Smooth muscle cell (in vitro differentiated cells): ENCODE results near the gene GBX1. TPM values are rescaled to one million over a fixed set of nuclear protein-coding genes. Genes with fewer than 3 reads are reported as not detected.

Experiments used
- DNase-seq: peaks from one replicate; lab custom pipeline; 2025; ENCODE audit not compliant: unreplicated experiment; lab: John Stamatoyannopoulos, UW
- H2AFZ ChIP-seq: fragments of 200-600 bp; sonication (generic); 2 replicates; pipeline ENCODE4 v1.6.0; 2016; ENCODE audit warnings: antibody characterized with exemption, low read depth, mild to moderate bottlenecking
- H3F3A ChIP-seq: fragments of 200-600 bp; sonication (generic); 2 replicates; pipeline ENCODE4 v1.6.0; 2017; ENCODE audit warnings: antibody characterized with exemption, low read depth
- H3K27ac ChIP-seq: fragments of 200-600 bp; sonication (generic); 2 replicates; pipeline ENCODE4 v1.5.1; 2016; ENCODE audit warnings: low read depth, mild to moderate bottlenecking
- H3K27me3 ChIP-seq: fragments of 200-600 bp; sonication (generic); 2 replicates; pipeline ENCODE4 v1.6.1; 2016; ENCODE audit warnings: low read depth, mild to moderate bottlenecking
- H3K36me3 ChIP-seq: fragments of 200-600 bp; sonication (generic); 2 replicates; pipeline ENCODE4 v1.5.1; 2016; ENCODE audit warnings: low read depth
- H3K4me1 ChIP-seq: fragments of 200-600 bp; sonication (generic); 2 replicates; pipeline ENCODE4 v1.5.1; 2016; ENCODE audit warnings: low read depth
- H3K4me2 ChIP-seq: fragments of 200-600 bp; sonication (generic); 2 replicates; pipeline ENCODE4 v1.6.0; 2016; ENCODE audit warnings: mild to moderate bottlenecking
- H3K4me3 ChIP-seq: fragments of 200-600 bp; sonication (generic); 2 replicates; pipeline ENCODE4 v1.5.1; 2016; ENCODE audit warnings: mild to moderate bottlenecking
- H3K79me2 ChIP-seq: fragments of 200-600 bp; sonication (generic); 2 replicates; pipeline ENCODE4 v1.6.0; 2016; ENCODE audit warnings: low read depth, mild to moderate bottlenecking
- H3K9ac ChIP-seq: fragments of 200-600 bp; sonication (generic); 2 replicates; pipeline ENCODE4 v1.6.0; 2016; ENCODE audit warnings: low read depth
- H3K9me3 ChIP-seq: fragments of 200-600 bp; sonication (generic); replicated peaks from 2 replicates; pipeline ENCODE4 v1.5.1; 2016; ENCODE audit warnings: low read depth
- H4K20me1 ChIP-seq: fragments of 200-600 bp; sonication (generic); 2 replicates; pipeline ENCODE4 v1.6.0; 2016; ENCODE audit warnings: low read depth
- WGBS: methylation state at CpG from one replicate; pipeline ENCODE4 v1.1.7; 2016; ENCODE audit warnings: low lambda C conversion rate; 5-methylcytosine and 5-hydroxymethylcytosine counted together
- polyA plus RNA-seq: library from polyadenylated mRNA; unstranded; fragments of >200 nt; fragmentation: Nextera tagmentation; extraction: Ambion mirVana; gene quantifications from 2 replicates; pipeline ENCODE4 v1.2.1, GENCODE V29; 2016
- total RNA-seq: library from RNA; depleted of rRNA; stranded (reverse); fragments of >200 nt; gene quantifications from 2 replicates; pipeline ENCODE4 v1.2.3, GENCODE V29; 2014
- TF ChIP-seq, protein P1 (sequence below): fragments of 200-600 bp; sonication (generic); IDR thresholded peaks from 2 replicates; pipeline ENCODE4 v1.5.1; 2017; ENCODE audit warnings: borderline replicate concordance, mild to moderate bottlenecking, antibody characterized with exemption; ENCODE audit not compliant: insufficient read depth, poor library complexity, severe bottlenecking

GBX1 gene
- total and polyA plus RNA-seq, 2 experiments from 2014 or later = not detected

DNA sequence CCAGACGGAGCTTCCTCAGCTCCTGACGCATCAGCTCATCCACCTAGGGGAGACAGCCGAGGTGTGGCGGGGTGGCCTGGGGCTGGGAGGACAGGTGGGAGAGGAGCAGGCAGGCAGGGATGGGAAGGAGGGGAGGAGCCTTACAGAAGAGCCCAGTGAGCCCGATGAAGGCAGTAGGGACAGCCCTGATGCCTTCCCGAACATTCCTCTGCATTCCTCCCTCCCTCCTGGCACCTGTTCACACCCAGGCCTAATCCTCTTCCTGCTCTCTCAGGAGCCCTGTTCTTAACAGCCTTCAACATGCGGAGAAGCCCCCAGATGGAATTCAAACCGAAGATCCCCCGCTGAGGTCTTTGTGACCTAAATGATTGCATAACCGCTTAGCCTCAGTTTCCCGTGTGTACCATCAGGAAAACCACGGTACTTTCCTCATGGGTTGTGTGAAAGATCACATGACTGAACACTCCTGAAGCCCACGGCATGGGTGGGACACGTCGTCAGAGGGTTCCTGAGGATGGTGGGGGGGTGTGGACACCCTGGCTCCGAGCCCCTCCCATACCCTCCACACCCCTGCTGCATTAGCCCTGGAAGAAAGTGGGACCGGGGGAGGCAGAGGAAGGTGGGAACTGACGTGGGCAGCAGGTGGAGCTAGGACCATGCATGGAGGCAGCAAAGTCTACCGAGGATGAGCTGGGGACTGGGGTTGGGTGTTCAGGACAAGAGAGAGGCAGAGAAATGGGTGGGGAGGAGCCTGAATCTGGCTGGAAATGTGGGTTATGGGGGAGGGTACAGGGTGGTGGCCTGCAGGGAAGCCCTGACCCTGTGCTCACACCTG, 28.3 kb upstream of the GBX1 start:
- WGBS = 71% methylated on average over 19 of the region's 19 CpGs
- peaks cover 27% of the 10 kb centered on the region for H3K27me3 ChIP-seq

GRCh38 chr7:151194188-151194587, 26.7 kb upstream of the GBX1 start:
- Histone ChIP-seq H3K36me3 (no peaks in the 10 kb centered on the region), H3F3A (no peaks in the 10 kb centered on the region), H3K9ac (no peak overlapping the region), H3K9me3 (no peaks in the 10 kb centered on the region), H3K4me1 (no peaks in the 10 kb centered on the region), H2AFZ (no peak overlapping the region), H4K20me1 (no peaks in the 10 kb centered on the region), H3K79me2 (no peaks in the 10 kb centered on the region), H3K27ac (no peak overlapping the region), H3K4me2 (no peak overlapping the region), H3K4me3 (no peak overlapping the region), H3K27me3 (peaks cover 31% of the 10 kb centered on the region)
- DNase-seq = no peak
- TF ChIP-seq, protein P1, sequence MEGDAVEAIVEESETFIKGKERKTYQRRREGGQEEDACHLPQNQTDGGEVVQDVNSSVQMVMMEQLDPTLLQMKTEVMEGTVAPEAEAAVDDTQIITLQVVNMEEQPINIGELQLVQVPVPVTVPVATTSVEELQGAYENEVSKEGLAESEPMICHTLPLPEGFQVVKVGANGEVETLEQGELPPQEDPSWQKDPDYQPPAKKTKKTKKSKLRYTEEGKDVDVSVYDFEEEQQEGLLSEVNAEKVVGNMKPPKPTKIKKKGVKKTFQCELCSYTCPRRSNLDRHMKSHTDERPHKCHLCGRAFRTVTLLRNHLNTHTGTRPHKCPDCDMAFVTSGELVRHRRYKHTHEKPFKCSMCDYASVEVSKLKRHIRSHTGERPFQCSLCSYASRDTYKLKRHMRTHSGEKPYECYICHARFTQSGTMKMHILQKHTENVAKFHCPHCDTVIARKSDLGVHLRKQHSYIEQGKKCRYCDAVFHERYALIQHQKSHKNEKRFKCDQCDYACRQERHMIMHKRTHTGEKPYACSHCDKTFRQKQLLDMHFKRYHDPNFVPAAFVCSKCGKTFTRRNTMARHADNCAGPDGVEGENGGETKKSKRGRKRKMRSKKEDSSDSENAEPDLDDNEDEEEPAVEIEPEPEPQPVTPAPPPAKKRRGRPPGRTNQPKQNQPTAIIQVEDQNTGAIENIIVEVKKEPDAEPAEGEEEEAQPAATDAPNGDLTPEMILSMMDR = no peak
- WGBS = 85% methylated on average over 7 of the region's 7 CpGs

More for the DNA sequence above, 28.3 kb upstream of the GBX1 start:
- Histone ChIP-seq H3K4me3 (no peak overlapping the region), H4K20me1 (no peaks in the 10 kb centered on the region), H3K27ac (no peak overlapping the region), H3F3A (no peaks in the 10 kb centered on the region), H3K9ac (no peak overlapping the region), H3K79me2 (no peaks in the 10 kb centered on the region), H3K4me1 (no peaks in the 10 kb centered on the region), H2AFZ (no peak overlapping the region), H3K4me2 (no peak overlapping the region), H3K36me3 (no peaks in the 10 kb centered on the region), H3K9me3 (no peaks in the 10 kb centered on the region)
- DNase-seq = no peak
- TF ChIP-seq, protein P1 = no peak

DNA sequence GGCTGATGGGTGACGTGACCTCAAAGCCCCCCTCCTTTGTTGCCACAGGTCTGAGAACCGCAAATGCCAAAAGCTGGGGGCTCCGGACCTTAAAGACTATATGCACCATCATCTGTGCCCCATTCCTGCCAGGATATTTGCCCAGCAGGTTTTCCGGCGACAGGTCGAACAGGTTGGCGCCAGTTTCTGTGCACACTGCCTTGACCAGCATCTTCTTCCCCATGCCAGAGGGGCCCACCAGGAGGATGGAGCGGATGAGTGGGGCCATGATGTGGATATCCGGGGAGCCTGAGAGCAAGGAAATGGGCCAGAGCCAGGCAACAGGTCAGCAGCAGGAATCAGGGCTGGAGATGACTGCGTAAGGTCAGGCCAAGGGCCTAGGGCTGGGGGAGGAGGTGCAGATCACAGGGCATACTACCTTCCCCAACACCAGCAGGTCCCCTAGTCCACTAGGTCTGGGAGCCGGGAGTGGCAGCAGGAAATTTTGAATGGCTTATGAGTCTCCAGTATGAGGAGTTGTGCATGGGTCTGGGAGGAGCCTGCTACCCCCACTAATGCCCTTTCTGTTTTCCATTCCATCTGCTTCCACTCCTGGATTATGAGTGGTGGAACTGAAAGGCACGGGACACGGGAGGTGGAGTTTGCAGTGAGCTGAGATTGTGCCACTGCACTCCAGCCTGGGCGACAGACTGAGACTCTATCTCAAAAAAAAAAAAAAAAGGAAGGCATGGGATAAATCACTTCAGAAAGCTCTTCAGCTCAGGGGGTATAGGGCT, 25.9 kb upstream of the GBX1 start:
- no peak overlapping the region for H2AFZ ChIP-seq
- H3K27me3 ChIP-seq = peaks cover 31% of the 10 kb centered on the region
- H3K36me3 ChIP-seq = no peaks in the 10 kb centered on the region
- no peak overlapping the region for H3K9ac ChIP-seq
- H3F3A ChIP-seq = no peaks in the 10 kb centered on the region
- no peaks in the 10 kb centered on the region for H3K9me3 ChIP-seq
- TF ChIP-seq, protein P1 = no peak
- no peak for DNase-seq
- no peak overlapping the region for H3K4me2 ChIP-seq
- H3K4me1 ChIP-seq = no peaks in the 10 kb centered on the region
- 94% methylated on average over 14 of the region's 14 CpGs for whole genome bisulfite sequencing
- H4K20me1 ChIP-seq = no peaks in the 10 kb centered on the region
- H3K4me3 ChIP-seq = no peak overlapping the region
- no peak overlapping the region for H3K27ac ChIP-seq
- H3K79me2 ChIP-seq = no peaks in the 10 kb centered on the region
